GM12864 (cell line): ENCODE data around the gene SLC5A9.

Experiments used
- DNase-seq: peaks from one replicate; pipeline ENCODE4 v3.0.0-alpha.2; 2011; ENCODE audit warnings: low read depth
- H3K4me3 ChIP-seq: 2 replicates; pipeline ENCODE4 v1.5.1; 2011; ENCODE audit warnings: mild to moderate bottlenecking, low read depth, low read length, control low read depth
- CTCF ChIP-seq: IDR thresholded peaks from 2 replicates; pipeline ENCODE4 v1.5.1; 2011; ENCODE audit warnings: low read depth, mild to moderate bottlenecking, moderate library complexity, low read length, control low read depth, inconsistent platforms; ENCODE audit errors: missing control alignments

Gene SLC5A9

GRCh38 chr1:48227165-48228013 is 4.9 kb downstream of the SLC5A9 start:
- DNase-seq, result peak; percentile 35
- no peak overlapping the region for H3K4me3 ChIP-seq
- TF ChIP-seq CTCF, result no peak

DNA sequence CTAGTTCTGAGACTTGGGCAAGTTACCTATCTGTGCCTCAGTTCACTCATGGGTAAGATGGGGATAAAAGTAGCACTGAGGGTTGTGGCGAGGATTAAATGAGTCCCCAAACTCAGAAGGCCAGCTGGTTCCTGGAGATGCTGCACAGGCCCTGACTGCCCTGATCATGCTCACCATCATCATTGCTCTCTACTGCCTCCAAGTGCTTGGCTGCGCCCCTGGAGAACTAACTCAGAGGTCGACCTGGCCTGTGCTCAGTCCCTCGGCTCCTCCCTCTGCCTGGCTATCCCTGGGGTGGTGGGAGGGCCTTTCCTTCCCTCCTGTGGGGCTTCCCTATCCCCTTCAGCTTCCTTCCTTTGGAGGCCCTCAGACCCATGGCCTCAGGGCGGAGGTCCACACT is 5.6 kb downstream of the SLC5A9 start:
- H3K4me3 ChIP-seq, result no peak overlapping the region
- DNase-seq, result no peak
- no peak for TF ChIP-seq CTCF

GRCh38 chr1:48229317-48229716 is 6.8 kb downstream of the SLC5A9 start:
- H3K4me3 ChIP-seq, result no peak overlapping the region
- no peak for DNase-seq
- TF ChIP-seq CTCF, result no peak

DNA sequence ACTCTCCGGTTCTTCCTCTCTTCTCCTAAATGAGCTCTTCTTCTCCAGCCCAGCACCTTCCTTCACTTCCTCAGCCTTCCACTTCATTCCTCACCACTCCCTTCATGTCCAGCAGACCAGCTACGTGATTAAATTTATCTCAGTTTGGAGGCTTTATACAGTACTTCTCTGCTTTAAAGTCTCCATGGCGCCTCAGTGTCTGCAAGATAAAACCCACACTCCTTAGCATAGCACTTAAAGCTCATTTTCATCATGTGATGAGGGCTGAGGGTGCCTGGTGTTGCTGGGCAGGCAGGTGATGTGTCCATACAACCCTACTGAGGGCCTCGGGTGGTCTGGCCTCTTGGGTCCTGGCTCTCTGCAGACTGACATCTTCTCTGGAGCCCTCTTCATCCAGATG is 7.7 kb downstream of the SLC5A9 start:
- TF ChIP-seq CTCF, result no peak
- no peak for DNase-seq
- H3K4me3 ChIP-seq, result no peak overlapping the region

- no peak overlapping the region for H3K4me3 ChIP-seq
- no peak for TF ChIP-seq CTCF
- DNase-seq, result no peak
Measured at GRCh38 chr1:48232722-48233121, 10.2 kb downstream of the SLC5A9 start.

DNA sequence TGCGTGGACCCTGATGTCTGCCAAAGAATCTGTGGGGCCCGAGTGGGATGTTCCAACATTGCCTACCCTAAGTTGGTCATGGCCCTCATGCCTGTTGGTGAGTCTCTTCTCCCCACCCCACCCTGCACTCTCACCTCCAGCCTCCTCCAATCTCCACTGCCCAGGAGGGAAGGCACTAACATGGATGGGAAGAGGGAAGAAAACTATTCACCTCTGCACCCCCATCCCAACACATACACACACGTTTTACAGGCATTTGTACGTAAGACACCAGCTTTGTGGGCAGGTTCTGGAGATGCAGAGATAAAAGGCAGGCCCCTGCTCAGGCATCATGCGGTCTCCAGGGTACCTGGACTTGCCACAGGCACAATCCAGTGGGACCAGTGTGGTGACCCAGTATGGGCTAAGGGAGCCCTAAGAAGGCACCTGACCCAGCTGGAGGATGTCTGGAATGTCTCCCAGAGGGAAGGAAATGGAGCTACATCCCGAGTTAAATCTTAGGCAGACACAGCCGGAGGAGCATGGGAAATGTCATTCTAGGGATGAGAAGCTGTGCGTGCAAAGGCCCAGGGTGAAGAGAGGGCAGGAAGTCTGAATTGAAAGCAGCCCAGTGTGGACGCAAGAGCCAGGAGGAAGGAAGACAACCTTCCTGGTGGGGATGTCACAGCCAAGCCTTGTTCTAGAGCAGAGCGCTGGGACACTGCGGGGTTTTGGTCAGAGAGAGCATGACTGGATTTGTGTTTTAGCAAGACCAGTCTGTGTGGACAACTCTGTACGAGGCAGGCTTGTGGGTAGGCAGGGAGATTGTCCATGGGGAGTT is 11.4 kb downstream of the SLC5A9 start:
- no peak for DNase-seq
- no peak for TF ChIP-seq CTCF
- H3K4me3 ChIP-seq, result no peak overlapping the region
